ENCODE measurements around the gene RAB3IP.

The RAB3IP gene

GRCh38 chr12:69714542-69714941 is 24.1 kb upstream of the RAB3IP start:
- no peak for TF ChIP-seq TAF1 (IDR thresholded peaks at IDR 0.05; ENCODE audit: borderline replicate concordance, low read depth, low read length)
- TF ChIP-seq POLR2A (IDR thresholded peaks at IDR 0.05; ENCODE audit: low read depth, low read length): no peak
- no peak for TF ChIP-seq POLR2AphosphoS5 (IDR thresholded peaks at IDR 0.05; ENCODE audit: low read depth, low read length)
- DNase-seq (ENCODE audit: insufficient read length) (no peak), FAIRE-seq (no peak)

- TF ChIP-seq TAF1 (IDR thresholded peaks at IDR 0.05; ENCODE audit: borderline replicate concordance, low read depth, low read length) (no peak), POLR2AphosphoS5 (IDR thresholded peaks at IDR 0.05; ENCODE audit: low read depth, low read length) (no peak), POLR2A (IDR thresholded peaks at IDR 0.05; ENCODE audit: low read depth, low read length) (no peak)
- no peak for DNase-seq (ENCODE audit: insufficient read length)
- FAIRE-seq: no peak
Measured at GRCh38 chr12:69719336-69720316, 19.0 kb upstream of the RAB3IP start.

GRCh38 chr12:69720750-69721149 is 17.9 kb upstream of the RAB3IP start:
- TF ChIP-seq TAF1 (IDR thresholded peaks at IDR 0.05; ENCODE audit: borderline replicate concordance, low read depth, low read length) (no peak), POLR2A (IDR thresholded peaks at IDR 0.05; ENCODE audit: low read depth, low read length) (no peak), POLR2AphosphoS5 (IDR thresholded peaks at IDR 0.05; ENCODE audit: low read depth, low read length) (no peak)
- FAIRE-seq (no peak), DNase-seq (ENCODE audit: insufficient read length) (no peak)

- FAIRE-seq (no peak), DNase-seq (ENCODE audit: insufficient read length) (no peak)
- TF ChIP-seq TAF1 (IDR thresholded peaks at IDR 0.05; ENCODE audit: borderline replicate concordance, low read depth, low read length) (no peak), POLR2A (IDR thresholded peaks at IDR 0.05; ENCODE audit: low read depth, low read length) (no peak), POLR2AphosphoS5 (IDR thresholded peaks at IDR 0.05; ENCODE audit: low read depth, low read length) (no peak)
Measured at GRCh38 chr12:69726922-69727321, 11.7 kb upstream of the RAB3IP start.

- DNase-seq (ENCODE audit: insufficient read length) (no peak), FAIRE-seq (no peak)
- TF ChIP-seq POLR2A (IDR thresholded peaks at IDR 0.05; ENCODE audit: low read depth, low read length) (no peak), TAF1 (IDR thresholded peaks at IDR 0.05; ENCODE audit: borderline replicate concordance, low read depth, low read length) (no peak), POLR2AphosphoS5 (IDR thresholded peaks at IDR 0.05; ENCODE audit: low read depth, low read length) (no peak)
Measured at GRCh38 chr12:69732088-69732487, 6.6 kb upstream of the RAB3IP start.

- DNase-seq (ENCODE audit: insufficient read length) (no peak), FAIRE-seq (no peak)
- TF ChIP-seq POLR2AphosphoS5 (IDR thresholded peaks at IDR 0.05; ENCODE audit: low read depth, low read length) (no peak), POLR2A (IDR thresholded peaks at IDR 0.05; ENCODE audit: low read depth, low read length) (no peak), TAF1 (IDR thresholded peaks at IDR 0.05; ENCODE audit: borderline replicate concordance, low read depth, low read length) (no peak)
Measured at GRCh38 chr12:69733638-69734037, 5.0 kb upstream of the RAB3IP start.

GRCh38 chr12:69739287-69740191 is 879 bp downstream of the RAB3IP start:
- DNase-seq (ENCODE audit: insufficient read length) (peak; percentile 21), FAIRE-seq (peak; percentile 91)
- no peak for TF ChIP-seq POLR2AphosphoS5 (IDR thresholded peaks at IDR 0.05; ENCODE audit: low read depth, low read length)
- no peak for TF ChIP-seq POLR2A (IDR thresholded peaks at IDR 0.05; ENCODE audit: low read depth, low read length)
- no peak for TF ChIP-seq TAF1 (IDR thresholded peaks at IDR 0.05; ENCODE audit: borderline replicate concordance, low read depth, low read length)

- FAIRE-seq (no peak), DNase-seq (ENCODE audit: insufficient read length) (no peak)
- TF ChIP-seq POLR2AphosphoS5 (IDR thresholded peaks at IDR 0.05; ENCODE audit: low read depth, low read length) (no peak), TAF1 (IDR thresholded peaks at IDR 0.05; ENCODE audit: borderline replicate concordance, low read depth, low read length) (no peak), POLR2A (IDR thresholded peaks at IDR 0.05; ENCODE audit: low read depth, low read length) (no peak)
Measured at GRCh38 chr12:69744109-69744508, 5.4 kb downstream of the RAB3IP start.

- FAIRE-seq: no peak
- no peak for TF ChIP-seq TAF1 (IDR thresholded peaks at IDR 0.05; ENCODE audit: borderline replicate concordance, low read depth, low read length)
- no peak for TF ChIP-seq POLR2AphosphoS5 (IDR thresholded peaks at IDR 0.05; ENCODE audit: low read depth, low read length)
Measured at GRCh38 chr12:69751476-69751875, 12.8 kb downstream of the RAB3IP start.

GRCh38 chr12:69755302-69755701 is 16.6 kb downstream of the RAB3IP start:
- FAIRE-seq (no peak), DNase-seq (ENCODE audit: insufficient read length) (no peak)
- no peak for TF ChIP-seq POLR2AphosphoS5 (IDR thresholded peaks at IDR 0.05; ENCODE audit: low read depth, low read length)
- TF ChIP-seq TAF1 (IDR thresholded peaks at IDR 0.05; ENCODE audit: borderline replicate concordance, low read depth, low read length): no peak

More at GRCh38 chr12:69751476-69751875, 12.8 kb downstream of the RAB3IP start:
- DNase-seq (ENCODE audit: insufficient read length): no peak

GRCh38 chr12:69756088-69756755 is 17.6 kb downstream of the RAB3IP start:
- DNase-seq (ENCODE audit: insufficient read length) (no peak), FAIRE-seq (no peak)
- TF ChIP-seq TAF1 (IDR thresholded peaks at IDR 0.05; ENCODE audit: borderline replicate concordance, low read depth, low read length) (no peak), POLR2A (IDR thresholded peaks at IDR 0.05; ENCODE audit: low read depth, low read length) (no peak), POLR2AphosphoS5 (IDR thresholded peaks at IDR 0.05; ENCODE audit: low read depth, low read length) (no peak)

All from GM12892 (cell line).